Measurements from ENCODE around the gene HLA-DPA1.
A peak's percentile ranks its signal among the peaks of the same experiment; 100 is the strongest.
"Not testable (repeated sequence)": the region's sequence is repeated elsewhere in the genome, so short reads cannot be mapped to it uniquely, and the experiment has no call there.

HLA-DPA1 gene

GRCh38 chr6:33073431-33073871, at the start of gene HLA-DPA1:
HLA-DPA1 (minus strand) TSS chr6:33073649.
- DNase-seq, result peak; percentile 19

GRCh38 chr6:33123181-33123580, 49.7 kb upstream of the HLA-DPA1 start:
- DNase-seq, result no peak

GRCh38 chr6:33120001-33120400, 46.6 kb upstream of the HLA-DPA1 start:
- DNase-seq, result no peak

GRCh38 chr6:33118525-33119123, 45.2 kb upstream of the HLA-DPA1 start:
- DNase-seq, result peak; percentile 63

GRCh38 chr6:33117811-33118277, 44.4 kb upstream of the HLA-DPA1 start:
- DNase-seq, result peak; percentile 88

GRCh38 chr6:33116841-33117711, 43.6 kb upstream of the HLA-DPA1 start:
- peak; percentile 87 for DNase-seq

GRCh38 chr6:33116417-33116816, 43.0 kb upstream of the HLA-DPA1 start:
- DNase-seq, result peak; percentile 45

GRCh38 chr6:33114406-33114805, 41.0 kb upstream of the HLA-DPA1 start:
- DNase-seq, result no peak

GRCh38 chr6:33113755-33114154, 40.3 kb upstream of the HLA-DPA1 start:
- DNase-seq, result no peak

GRCh38 chr6:33112148-33112547, 38.7 kb upstream of the HLA-DPA1 start:
- peak; percentile 30 for DNase-seq

- DNase-seq, result no peak
Measured at GRCh38 chr6:33108307-33108706, 34.9 kb upstream of the HLA-DPA1 start.

- DNase-seq, result no peak
Measured at GRCh38 chr6:33107641-33108040, 34.2 kb upstream of the HLA-DPA1 start.

GRCh38 chr6:33105916-33106871, 32.7 kb upstream of the HLA-DPA1 start:
- no peak for DNase-seq

GRCh38 chr6:33105386-33105785, 31.9 kb upstream of the HLA-DPA1 start:
- no peak for DNase-seq

GRCh38 chr6:33104887-33105286, 31.4 kb upstream of the HLA-DPA1 start:
- DNase-seq, result no peak

GRCh38 chr6:33103776-33104175, 30.3 kb upstream of the HLA-DPA1 start:
- no peak for DNase-seq

GRCh38 chr6:33101121-33101737, 27.8 kb upstream of the HLA-DPA1 start:
- DNase-seq, result not testable (repeated sequence)

GRCh38 chr6:33095681-33096080, 22.2 kb upstream of the HLA-DPA1 start:
- no peak for DNase-seq

- no peak for DNase-seq
Measured at GRCh38 chr6:33093855-33094254, 20.4 kb upstream of the HLA-DPA1 start.

GRCh38 chr6:33092385-33092784, 18.9 kb upstream of the HLA-DPA1 start:
- no peak for DNase-seq

- DNase-seq, result no peak
Measured at GRCh38 chr6:33091957-33092356, 18.5 kb upstream of the HLA-DPA1 start.

- no peak for DNase-seq
Measured at GRCh38 chr6:33088931-33089620, 15.6 kb upstream of the HLA-DPA1 start.

All from NCI-H526 treated with DMSO at 0.1 percent for 48 hours (cell line).